Measurements from ENCODE around the gene MALRD1. TPM values are rescaled to one million over a fixed set of nuclear protein-coding genes. Genes with fewer than 3 reads are reported as not detected.

Gene MALRD1
- total and polyA plus RNA-seq, 2 of the 8 experiments (the other 6 are each of a cell fraction or from before 2014, with no cell fraction given): 0.32 to 0.35 TPM

DNA sequence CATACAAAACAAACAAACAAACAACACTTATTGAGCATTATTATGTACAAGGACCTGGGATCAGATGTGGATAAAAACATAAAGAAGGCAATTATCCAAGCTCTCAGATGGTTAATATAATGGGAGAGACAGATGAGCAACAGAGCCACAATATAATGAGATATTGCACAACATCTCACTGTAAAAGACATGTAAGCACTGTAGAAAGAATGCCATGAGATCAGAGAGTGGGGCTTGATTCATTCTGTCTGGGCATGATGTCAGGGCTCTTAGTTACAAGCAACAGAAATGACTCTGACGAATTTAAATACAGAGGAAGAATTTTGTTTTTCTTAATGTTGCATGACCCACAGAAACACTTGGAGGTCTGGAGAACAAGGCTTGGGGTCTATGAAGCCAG is 602.9 kb downstream of the MALRD1 start:
- no peak for DNase-seq (ENCODE audit: low read depth in 1 of 2, low spot score in 2 of 2)
- Histone ChIP-seq H3K4me3 (ENCODE audit: extremely low read depth in 1 of 4, insufficient read depth in 2 of 4, low read depth in 3 of 4, low read length in 4 of 4) (no peak overlapping the region), H3K56ac (replicated peaks; ENCODE audit: insufficient read length, low read depth, low read length) (no peak overlapping the region), H3K27me3 (replicated peaks in 1 of 4; ENCODE audit: control insufficient read depth in 3 of 4, extremely low read depth in 1 of 4, insufficient read depth in 3 of 4, low read length in 3 of 4) (no peaks in the 10 kb centered on the region), H2BK120ac (replicated peaks; ENCODE audit: low read depth, low read length) (no peak overlapping the region), H4K20me1 (replicated peaks in 1 of 2; ENCODE audit: control insufficient read depth in 1 of 2, insufficient read depth in 2 of 2, low read length in 2 of 2) (no peaks in the 10 kb centered on the region), H2BK5ac (ENCODE audit: low read depth, low read length) (no peak overlapping the region), H4K91ac (replicated peaks; ENCODE audit: insufficient read length, low read length) (no peak overlapping the region), H3K79me1 (ENCODE audit: low read depth, low read length) (no peaks in the 10 kb centered on the region), H3K9me3 (ENCODE audit: insufficient read depth in 2 of 2, low read depth in 1 of 2, low read length in 1 of 2) (no peaks in the 10 kb centered on the region; a peak in 1 of 4 replicates), H3K23ac (ENCODE audit: insufficient read length) (no peak overlapping the region), H3K4me2 (ENCODE audit: insufficient read depth in 1 of 2, low read depth in 2 of 2, low read length in 2 of 2) (no peak overlapping the region), H3K18ac (ENCODE audit: extremely low read depth, low read length) (no peak overlapping the region), H2AFZ (ENCODE audit: low read length) (no peak overlapping the region), H4K8ac (ENCODE audit: extremely low read depth, insufficient read depth, low read length) (no peak overlapping the region), H3K4ac (replicated peaks; ENCODE audit: insufficient read length, low read depth, low read length) (no peak overlapping the region), H4K5ac (ENCODE audit: insufficient read length, low read depth, low read length) (no peak overlapping the region), H3K23me2 (ENCODE audit: low read depth, low read length) (no peaks in the 10 kb centered on the region), H3K79me2 (ENCODE audit: control insufficient read depth in 1 of 2, insufficient read depth in 2 of 2, low read length in 2 of 2) (no peaks in the 10 kb centered on the region), H2BK12ac (ENCODE audit: low read depth, low read length) (no peak overlapping the region), H2BK15ac (ENCODE audit: low read length) (0 out of 2 replicates have a peak overlapping the region, but pooled peaks have one; percentile 5), H3K36me3 (ENCODE audit: control insufficient read depth in 2 of 4, insufficient read depth in 4 of 4, low read length in 3 of 4) (no peaks in the 10 kb centered on the region), H2BK20ac (ENCODE audit: low read length) (no peak overlapping the region), H3K9ac (replicated peaks in 1 of 4; ENCODE audit: extremely low read depth in 1 of 4, low read depth in 3 of 4, low read length in 3 of 4) (no peak overlapping the region), H3K14ac (ENCODE audit: insufficient read length) (no peak overlapping the region), H2AK5ac (ENCODE audit: low read depth, low read length) (no peak overlapping the region), H3K4me1 (replicated peaks in 1 of 4; ENCODE audit: control insufficient read depth in 3 of 4, insufficient read depth in 4 of 4, low read length in 3 of 4) (no peaks in the 10 kb centered on the region), H3K27ac (ENCODE audit: low read depth, low read length) (no peak overlapping the region)
- POLR2A ChIA-PET (ENCODE audit: partially characterized antibody): no interaction called here
- 94% methylated on average over 1 of the region's 1 CpG; no CpG with 5 or more reads in 1 of the 2 experiments for WGBS, 2 experiments (ENCODE audit: extremely low coverage in 1 of 2, insufficient coverage in 1 of 2, insufficient read length in 1 of 2, insufficient replicate concordance in 2 of 2, low coverage in 1 of 2, low lambda C conversion rate in 2 of 2, missing lambda C conversion rate in 1 of 2)
- TF ChIP-seq CEBPB (IDR thresholded peaks at IDR 0.05; ENCODE audit: low read depth, low read length): peak; percentile 66
- TF ChIP-seq EGR1 (IDR thresholded peaks at IDR 0.05; ENCODE audit: borderline replicate concordance, low read depth, low read length): no peak
- CTCF ChIA-PET (ENCODE audit: partially characterized antibody): no interaction called here
- no peak for FAIRE-seq
